ENCODE measurements around the gene THAP5. TPM values are rescaled to one million over a fixed set of nuclear protein-coding genes. Genes with fewer than 3 reads are reported as not detected.

THAP5 gene
- total RNA-seq, 4 donors from 2014 or later: 32.2 to 48.3 (median 38.9) TPM

- H3K9me3 ChIP-seq: no peaks in the 10 kb centered on the region
- intact Hi-C loops (cut with DNase I): loop anchor here (5.0 kb wide), 1 partner anchor 42 kb away; the partner anchor contains the start of gene PNPLA8
- DNase-seq: no peak
- H3K4me3 ChIP-seq (replicated peaks in 1 of 3): peak overlapping the region; percentile 11 to 80 (median 52)
- peaks cover 18 to 21% of the 10 kb centered on the region in 2 donors for H3K4me1 ChIP-seq
- 11% methylated on average over 24 of the region's 24 CpGs for WGBS, 2 donors
- no peaks in the 10 kb centered on the region for H3K27me3 ChIP-seq
- peaks cover 0 to 6% of the 10 kb centered on the region in 2 donors for H3K36me3 ChIP-seq
- peak overlapping the region; percentile 86 to 96 (median 92) for H3K27ac ChIP-seq
- TF ChIP-seq POLR2A (IDR thresholded peaks at IDR 0.05) (no peak), CTCF (IDR thresholded peaks at IDR 0.05) (no peak)
Measured at GRCh38 chr7:108568801-108569380, 615 bp downstream of the THAP5 start.

GRCh38 chr7:108565987-108566386, 3.5 kb downstream of the THAP5 start:
- intact Hi-C loops (cut with DNase I): loop anchor here (5.0 kb wide), 1 partner anchor 39 kb away; the partner anchor contains the start of gene PNPLA8

GRCh38 chr7:108561047-108561619, 8.4 kb downstream of the THAP5 start:
- no peak for DNase-seq
- no peaks in the 10 kb centered on the region for H3K27me3 ChIP-seq
- peaks cover 0 to 4% of the 10 kb centered on the region in 2 donors for H3K4me1 ChIP-seq
- no peaks in the 10 kb centered on the region for H3K36me3 ChIP-seq
- WGBS, 2 donors: 92 to 96% methylated on average over 4 of the region's 4 CpGs
- no peak overlapping the region for H3K27ac ChIP-seq
- H3K9me3 ChIP-seq: no peaks in the 10 kb centered on the region
- no peak for TF ChIP-seq POLR2A (IDR thresholded peaks at IDR 0.05)
- TF ChIP-seq CTCF (IDR thresholded peaks at IDR 0.05): no peak
- intact Hi-C loops (cut with DNase I): no loop called here
- no peak overlapping the region for H3K4me3 ChIP-seq (replicated peaks in 1 of 3)

More at GRCh38 chr7:108565987-108566386, 3.5 kb downstream of the THAP5 start:
- no peak for TF ChIP-seq CTCF (IDR thresholded peaks at IDR 0.05)
- DNase-seq: no peak
- no peaks in the 10 kb centered on the region for H3K27me3 ChIP-seq
- peaks cover 13 to 18% of the 10 kb centered on the region in 2 donors for H3K4me1 ChIP-seq
- H3K36me3 ChIP-seq: no peaks in the 10 kb centered on the region
- H3K27ac ChIP-seq: no peak overlapping the region
- H3K4me3 ChIP-seq (replicated peaks in 1 of 3): no peak overlapping the region
- H3K9me3 ChIP-seq: no peaks in the 10 kb centered on the region

- H3K4me1 ChIP-seq: no peaks in the 10 kb centered on the region
- H3K9me3 ChIP-seq: no peaks in the 10 kb centered on the region
- H3K4me3 ChIP-seq (replicated peaks in 1 of 3): no peak overlapping the region
- WGBS, 2 donors: 90 to 94% methylated on average over 4 of the region's 4 CpGs
- H3K27me3 ChIP-seq: no peaks in the 10 kb centered on the region
- no peak overlapping the region for H3K27ac ChIP-seq
- no peak for TF ChIP-seq CTCF (IDR thresholded peaks at IDR 0.05)
- no peak for TF ChIP-seq POLR2A (IDR thresholded peaks at IDR 0.05)
- H3K36me3 ChIP-seq: no peaks in the 10 kb centered on the region
- DNase-seq: no peak
- intact Hi-C loops (cut with DNase I): no loop called here
Measured at GRCh38 chr7:108559253-108559652, 10.3 kb downstream of the THAP5 start.

- 93 to 96% methylated on average over 1 of the region's 1 CpG for WGBS, 2 donors
- intact Hi-C loops (cut with DNase I): no loop called here
Measured at GRCh38 chr7:108557617-108558016, 11.9 kb downstream of the THAP5 start.

More at GRCh38 chr7:108557617-108558016, 11.9 kb downstream of the THAP5 start:
- Histone ChIP-seq H3K4me1 (no peaks in the 10 kb centered on the region), H3K4me3 (replicated peaks in 1 of 3) (no peak overlapping the region), H3K36me3 (no peaks in the 10 kb centered on the region), H3K27ac (no peak overlapping the region), H3K27me3 (no peaks in the 10 kb centered on the region), H3K9me3 (no peaks in the 10 kb centered on the region)
- no peak for DNase-seq
- TF ChIP-seq POLR2A (IDR thresholded peaks at IDR 0.05) (no peak), CTCF (IDR thresholded peaks at IDR 0.05) (no peak)

Measured in thyroid gland (tissue), 4 donors.